ENCODE results near the gene CYSTM1.

Gene CYSTM1

GRCh38 chr5:140239939-140240700 lies 65.1 kb downstream of the CYSTM1 start:
- DNase-seq: peak; percentile 57

GRCh38 chr5:140240987-140241706 lies 66.2 kb downstream of the CYSTM1 start:
- DNase-seq: peak; percentile 94

GRCh38 chr5:140242099-140242498 lies 67.1 kb downstream of the CYSTM1 start:
- no peak for DNase-seq

- no peak for DNase-seq
Measured at GRCh38 chr5:140242890-140243585, 68.0 kb downstream of the CYSTM1 start.

- no peak for DNase-seq
Measured at GRCh38 chr5:140243706-140244250, 68.8 kb downstream of the CYSTM1 start.

- DNase-seq: peak; percentile 91
Measured at GRCh38 chr5:140244525-140245025, 69.6 kb downstream of the CYSTM1 start.

GRCh38 chr5:140245341-140245740 lies 70.4 kb downstream of the CYSTM1 start:
- DNase-seq: peak; percentile 74

- DNase-seq: no peak
Measured at GRCh38 chr5:140245926-140246325, 70.9 kb downstream of the CYSTM1 start.

GRCh38 chr5:140246378-140247122 lies 71.6 kb downstream of the CYSTM1 start:
- peak; percentile 80 for DNase-seq

- DNase-seq: no peak
Measured at GRCh38 chr5:140248414-140248813, 73.4 kb downstream of the CYSTM1 start.

GRCh38 chr5:140249536-140249935 lies 74.5 kb downstream of the CYSTM1 start:
- DNase-seq: no peak

GRCh38 chr5:140250386-140250785 lies 75.4 kb downstream of the CYSTM1 start:
- DNase-seq: no peak

GRCh38 chr5:140251527-140251973 lies 76.6 kb downstream of the CYSTM1 start:
- DNase-seq: peak; percentile 92

GRCh38 chr5:140252470-140253126 lies 77.6 kb downstream of the CYSTM1 start:
- DNase-seq: no peak

GRCh38 chr5:140253985-140254384 lies 79.0 kb downstream of the CYSTM1 start:
- no peak for DNase-seq

GRCh38 chr5:140255460-140256157 lies 80.6 kb downstream of the CYSTM1 start:
- DNase-seq: no peak

GRCh38 chr5:140256726-140257125 lies 81.7 kb downstream of the CYSTM1 start:
- DNase-seq: no peak

- DNase-seq: peak; percentile 84
Measured at GRCh38 chr5:140258016-140258415, 83.0 kb downstream of the CYSTM1 start.

GRCh38 chr5:140258873-140259272 lies 83.9 kb downstream of the CYSTM1 start:
- DNase-seq: no peak

- no peak for DNase-seq
Measured at GRCh38 chr5:140259500-140259899, 84.5 kb downstream of the CYSTM1 start.

GRCh38 chr5:140260089-140260656 lies 85.2 kb downstream of the CYSTM1 start:
- no peak for DNase-seq

All from fibroblast of upper back skin (primary cell).